GM12878 (cell line): ENCODE results near the gene PRDM2. TPM values are rescaled to one million over a fixed set of nuclear protein-coding genes. Genes with fewer than 3 reads are reported as not detected.
A peak's percentile ranks its signal among the peaks of the same experiment; 100 is the strongest.

Source experiments
- ATAC-seq: fragments of 200-7000 bp; cut with Tn5 transposase; 3 replicates; pipeline ENCODE4 v1.9.1; 2020; ENCODE audit warnings: mild to moderate bottlenecking, moderate library complexity
- BruUV-seq: library from RNA; stranded (reverse); fragments of 400-500 nt; replicated peaks from 2 replicates; lab custom pipeline; 2021; lab: Mats Ljungman, UMichigan
- CTCF ChIA-PET: fragments of 300-600 bp; sonication (Branson Sonifier 250); formaldehyde crosslinking; extraction: SDS; loops from one replicate; lab custom pipeline; 2021; ENCODE audit warnings: inconsistent platforms; lab: Yijun Ruan, JAX
- POLR2A ChIA-PET: fragments of 350-600 bp; formaldehyde crosslinking; extraction: SDS; loops from one replicate; lab custom pipeline; 2021; ENCODE audit warnings: inconsistent platforms; lab: Charles Lee
- RAD21 ChIA-PET: fragments of 300-600 bp; sonication (Branson Sonifier 250); formaldehyde crosslinking; loops from one replicate; lab custom pipeline; 2023; ENCODE audit warnings: antibody characterized with exemption; ENCODE audit not compliant: unreplicated experiment; lab: Charles Lee
- SMC1A ChIA-PET: fragments of 300-600 bp; sonication (Branson Sonifier 250); formaldehyde crosslinking; loops from one replicate; lab custom pipeline; 2023; ENCODE audit not compliant: unreplicated experiment, uncharacterized antibody; lab: Charles Lee
- DNase-seq: peaks from one replicate; pipeline ENCODE4 v3.0.0-alpha.2; 2011; ENCODE audit warnings: low read depth, low spot score
- FAIRE-seq: peaks from 3 replicates; lab custom pipeline; 2011; peaks lifted over from hg19 to GRCh38; lab: Jason Lieb, UNC
- H2AFZ ChIP-seq: 2 replicates; pipeline ENCODE4 v1.6.0; 2011; ENCODE audit warnings: low read depth, low read length, control low read depth; ENCODE audit not compliant: control insufficient read depth
- H3K27ac ChIP-seq: 2 replicates; pipeline ENCODE4 v1.5.1; 2011; ENCODE audit warnings: control low read depth; ENCODE audit not compliant: control insufficient read depth, insufficient read depth
- H3K27me3 ChIP-seq, 2 experiments: replicated peaks in 1 of 2; 2 replicates each; pipeline versions ENCODE4 v1.6.0 to v1.6.1; 2011; ENCODE audit warnings: low read length in 1 of 2; ENCODE audit not compliant: control insufficient read depth in 2 of 2, insufficient read depth in 2 of 2
- H3K36me3 ChIP-seq, 2 experiments: 2 replicates each; pipeline ENCODE4 v1.5.1; 2011; ENCODE audit warnings: low read length in 1 of 2; ENCODE audit not compliant: control insufficient read depth in 2 of 2, insufficient read depth in 2 of 2
- H3K4me1 ChIP-seq: 2 replicates; pipeline ENCODE4 v1.6.1; 2011; ENCODE audit warnings: mild to moderate bottlenecking, low read length, moderate library complexity, mixed read lengths; ENCODE audit not compliant: control insufficient read depth, insufficient read depth
- H3K4me2 ChIP-seq: 2 replicates; pipeline ENCODE4 v1.6.0; 2011; ENCODE audit warnings: control low read depth; ENCODE audit not compliant: control insufficient read depth, insufficient read depth
- H3K4me3 ChIP-seq: fragments of 200-600 bp; sonication (generic); 2 replicates; pipeline ENCODE4 v1.5.1; 2016
- H3K79me2 ChIP-seq: 2 replicates; pipeline ENCODE4 v1.6.0; 2011; ENCODE audit warnings: low read length; ENCODE audit not compliant: control insufficient read depth, insufficient read depth
- H3K9ac ChIP-seq: 2 replicates; pipeline ENCODE4 v1.8.0; 2011; ENCODE audit warnings: low read length, control low read depth, mixed read lengths; ENCODE audit not compliant: control insufficient read depth, insufficient read depth
- H3K9me3 ChIP-seq: replicated peaks from 3 replicates; pipeline ENCODE4 v1.5.1; 2011; ENCODE audit warnings: mild to moderate bottlenecking, low read length; ENCODE audit not compliant: control insufficient read depth, insufficient read depth
- H4K20me1 ChIP-seq: 2 replicates; pipeline ENCODE4 v1.6.0; 2011; ENCODE audit not compliant: control insufficient read depth, insufficient read depth
- BHLHE40 ChIP-seq, 2 experiments: fragments of 450-650 bp in 1 of 2; IDR thresholded peaks; 2 replicates each; pipeline ENCODE4 v1.6.1; 2011 to 2017; ENCODE audit warnings: low read depth in 2 of 2, borderline replicate concordance in 1 of 2, improper control_type of control experiment in 1 of 2, low read length in 1 of 2, mild to moderate bottlenecking in 1 of 2
- ELK1 ChIP-seq: IDR thresholded peaks from 2 replicates; pipeline ENCODE4 v1.6.1; 2012; ENCODE audit warnings: low read depth, low read length, improper control_type of control experiment
- EZH2 ChIP-seq: IDR thresholded peaks from 2 replicates; pipeline ENCODE4 v1.6.1; 2012; ENCODE audit warnings: low read depth, mild to moderate bottlenecking, control low read depth, inconsistent platforms, low read length, borderline replicate concordance; ENCODE audit not compliant: control insufficient read depth
- HSF1 ChIP-seq: fragments of 150-350 bp; IDR thresholded peaks from 2 replicates; pipeline ENCODE4 v1.6.1; 2014; ENCODE audit warnings: mild to moderate bottlenecking, low read depth, low read length
- RUNX3 ChIP-seq: IDR thresholded peaks from 2 replicates; pipeline ENCODE4 v1.6.1; 2012; ENCODE audit warnings: low read length, inconsistent platforms
- SIX5 ChIP-seq: IDR thresholded peaks from 2 replicates; pipeline ENCODE4 v1.6.1; 2011; ENCODE audit warnings: mild to moderate bottlenecking, low read depth, low read length, moderate library complexity; ENCODE audit not compliant: severe bottlenecking
- TBL1XR1 ChIP-seq: IDR thresholded peaks from 2 replicates; pipeline ENCODE4 v1.6.1; 2012; ENCODE audit warnings: low read depth, low read length, improper control_type of control experiment
- ZNF217 ChIP-seq: fragments of 450-650 bp; IDR thresholded peaks from 2 replicates; pipeline ENCODE4 v1.6.1; 2017; ENCODE audit warnings: antibody characterized with exemption, mild to moderate bottlenecking
- WGBS: methylation state at CpG from one replicate; pipeline ENCODE4 v1.1.6; 2016; ENCODE audit warnings: low lambda C conversion rate; ENCODE audit not compliant: insufficient replicate concordance, insufficient coverage; ENCODE audit errors: missing lambda C conversion rate; 5-methylcytosine and 5-hydroxymethylcytosine counted together
- in situ Hi-C: fragments of 300-500 bp; cut with MboI; formaldehyde crosslinking; loops from 9 replicates; pipeline ENCODE4 v1.14.3; 2018; ENCODE audit warnings: mixed read lengths
- intact Hi-C: fragments of 100-400 bp; cut with micrococcal nuclease; formaldehyde crosslinking; loops from one replicate; pipeline ENCODE4 v1.14.2; 2022; ENCODE audit not compliant: unreplicated experiment
- polyA plus RNA-seq, 11 experiments: library from polyadenylated mRNA; depleted of rRNA in 4 of 11; unstranded in 6 of 11; stranded (reverse) in 5 of 11; fragments of >200 nt; fragmentation: Nextera tagmentation in 4 of 11; fragmentation: Illumina TruSeq in 1 of 11; extraction: Ambion mirVana in 4 of 11; extraction: Trizol in 1 of 11; gene quantifications; 1 replicate in 1 of 11; 2 replicates in 10 of 11; pipeline versions ENCODE4 v1.2.1 to v1.2.3, GENCODE V29; 2011 to 2016; ENCODE audit warnings: inconsistent platforms in 2 of 11, missing spikeins in 2 of 11, low read depth in 1 of 11
- total RNA-seq, 4 experiments: library from RNA; depleted of rRNA in 3 of 4; stranded (reverse); fragments of >200 nt in 3 of 4; fragmentation: Illumina TruSeq in 1 of 4; extraction: Trizol in 1 of 4; gene quantifications; 2 replicates each; pipeline versions ENCODE4 v1.2.1 to v1.2.3, GENCODE V29; 2013 to 2021
- TF ChIP-seq, protein P1 (sequence below): fragments of 450-650 bp; conservative IDR thresholded peaks from 2 replicates; pipeline ENCODE4 v1.6.1; 2017; ENCODE audit warnings: mild to moderate bottlenecking, moderate library complexity
- TF ChIP-seq, protein P2 (sequence below): fragments of 450-650 bp; IDR thresholded peaks from 2 replicates; pipeline ENCODE4 v1.6.1; 2017; ENCODE audit warnings: mild to moderate bottlenecking, moderate library complexity
- TF ChIP-seq, protein P3 (sequence below): fragments of 450-650 bp; IDR thresholded peaks from 2 replicates; pipeline ENCODE4 v1.6.1; 2016; ENCODE audit warnings: mild to moderate bottlenecking

Gene PRDM2
- total and polyA plus RNA-seq, 10 of the 15 experiments (the other 5 are each of a cell fraction or from before 2014, with no cell fraction given): 8.4 to 45.1 (median 23.5) TPM

GRCh38 chr1:13732971-13733667 lies 33.1 kb downstream of the PRDM2 start:
- Histone ChIP-seq H3K4me2 (peak overlapping the region; percentile 86), H3K4me1 (peaks cover 44% of the 10 kb centered on the region), H3K27ac (peak overlapping the region; percentile 98), H2AFZ (no peak overlapping the region), H3K36me3 (peaks cover 0 to 4% of the 10 kb centered on the region in 2 experiments; a peak in 1 of 4 replicates), H3K79me2 (peaks cover 57% of the 10 kb centered on the region), H4K20me1 (no peaks in the 10 kb centered on the region), H3K9ac (peak overlapping the region; percentile 18; the same call in 1 of the 2 replicates), H3K4me3 (peak overlapping the region; percentile 3; the same call in 1 of the 2 replicates), H3K27me3 (no peaks in the 10 kb centered on the region), H3K9me3 (no peaks in the 10 kb centered on the region)
- ChIA-PET SMC1A (interaction anchor here (0.9 to 18.4 kb wide), 9 partner anchors 11 to 67 kb away, joined by 3 to 425 read pairs (median 8); no protein-coding TSS in a partner anchor), RAD21 (interaction anchor here (1.2 to 21.9 kb wide), 4 partner anchors 15 to 91 kb away, joined by 3 to 367 read pairs (median 16); no protein-coding TSS in a partner anchor), POLR2A (interaction anchor here (0.6 to 2.8 kb wide), 4 partner anchors 14 to 81 kb away, joined by 4 to 12 read pairs (median 10); no protein-coding TSS in a partner anchor), CTCF (interaction anchor here (1.0 to 11.2 kb wide), 7 partner anchors 12 to 67 kb away, joined by 3 to 212 read pairs (median 6); no protein-coding TSS in a partner anchor)
- TF ChIP-seq BHLHE40 (IDR thresholded peaks at IDR 0.05; ENCODE audit: borderline replicate concordance in 1 of 2, low read depth in 2 of 2, low read length in 1 of 2): peak; percentile 74 to 87
- TF ChIP-seq, protein P1, sequence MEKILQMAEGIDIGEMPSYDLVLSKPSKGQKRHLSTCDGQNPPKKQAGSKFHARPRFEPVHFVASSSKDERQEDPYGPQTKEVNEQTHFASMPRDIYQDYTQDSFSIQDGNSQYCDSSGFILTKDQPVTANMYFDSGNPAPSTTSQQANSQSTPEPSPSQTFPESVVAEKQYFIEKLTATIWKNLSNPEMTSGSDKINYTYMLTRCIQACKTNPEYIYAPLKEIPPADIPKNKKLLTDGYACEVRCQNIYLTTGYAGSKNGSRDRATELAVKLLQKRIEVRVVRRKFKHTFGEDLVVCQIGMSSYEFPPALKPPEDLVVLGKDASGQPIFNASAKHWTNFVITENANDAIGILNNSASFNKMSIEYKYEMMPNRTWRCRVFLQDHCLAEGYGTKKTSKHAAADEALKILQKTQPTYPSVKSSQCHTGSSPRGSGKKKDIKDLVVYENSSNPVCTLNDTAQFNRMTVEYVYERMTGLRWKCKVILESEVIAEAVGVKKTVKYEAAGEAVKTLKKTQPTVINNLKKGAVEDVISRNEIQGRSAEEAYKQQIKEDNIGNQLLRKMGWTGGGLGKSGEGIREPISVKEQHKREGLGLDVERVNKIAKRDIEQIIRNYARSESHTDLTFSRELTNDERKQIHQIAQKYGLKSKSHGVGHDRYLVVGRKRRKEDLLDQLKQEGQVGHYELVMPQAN: no peak
- no peak for TF ChIP-seq ZNF217
- TF ChIP-seq, protein P2, sequence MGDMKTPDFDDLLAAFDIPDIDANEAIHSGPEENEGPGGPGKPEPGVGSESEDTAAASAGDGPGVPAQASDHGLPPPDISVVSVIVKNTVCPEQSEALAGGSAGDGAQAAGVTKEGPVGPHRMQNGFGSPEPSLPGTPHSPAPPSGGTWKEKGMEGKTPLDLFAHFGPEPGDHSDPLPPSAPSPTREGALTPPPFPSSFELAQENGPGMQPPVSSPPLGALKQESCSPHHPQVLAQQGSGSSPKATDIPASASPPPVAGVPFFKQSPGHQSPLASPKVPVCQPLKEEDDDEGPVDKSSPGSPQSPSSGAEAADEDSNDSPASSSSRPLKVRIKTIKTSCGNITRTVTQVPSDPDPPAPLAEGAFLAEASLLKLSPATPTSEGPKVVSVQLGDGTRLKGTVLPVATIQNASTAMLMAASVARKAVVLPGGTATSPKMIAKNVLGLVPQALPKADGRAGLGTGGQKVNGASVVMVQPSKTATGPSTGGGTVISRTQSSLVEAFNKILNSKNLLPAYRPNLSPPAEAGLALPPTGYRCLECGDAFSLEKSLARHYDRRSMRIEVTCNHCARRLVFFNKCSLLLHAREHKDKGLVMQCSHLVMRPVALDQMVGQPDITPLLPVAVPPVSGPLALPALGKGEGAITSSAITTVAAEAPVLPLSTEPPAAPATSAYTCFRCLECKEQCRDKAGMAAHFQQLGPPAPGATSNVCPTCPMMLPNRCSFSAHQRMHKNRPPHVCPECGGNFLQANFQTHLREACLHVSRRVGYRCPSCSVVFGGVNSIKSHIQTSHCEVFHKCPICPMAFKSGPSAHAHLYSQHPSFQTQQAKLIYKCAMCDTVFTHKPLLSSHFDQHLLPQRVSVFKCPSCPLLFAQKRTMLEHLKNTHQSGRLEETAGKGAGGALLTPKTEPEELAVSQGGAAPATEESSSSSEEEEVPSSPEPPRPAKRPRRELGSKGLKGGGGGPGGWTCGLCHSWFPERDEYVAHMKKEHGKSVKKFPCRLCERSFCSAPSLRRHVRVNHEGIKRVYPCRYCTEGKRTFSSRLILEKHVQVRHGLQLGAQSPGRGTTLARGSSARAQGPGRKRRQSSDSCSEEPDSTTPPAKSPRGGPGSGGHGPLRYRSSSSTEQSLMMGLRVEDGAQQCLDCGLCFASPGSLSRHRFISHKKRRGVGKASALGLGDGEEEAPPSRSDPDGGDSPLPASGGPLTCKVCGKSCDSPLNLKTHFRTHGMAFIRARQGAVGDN: 0 out of 2 replicates have a peak, but pooled peaks have one; percentile 58
- TF ChIP-seq EZH2: no peak
- TF ChIP-seq, protein P3, sequence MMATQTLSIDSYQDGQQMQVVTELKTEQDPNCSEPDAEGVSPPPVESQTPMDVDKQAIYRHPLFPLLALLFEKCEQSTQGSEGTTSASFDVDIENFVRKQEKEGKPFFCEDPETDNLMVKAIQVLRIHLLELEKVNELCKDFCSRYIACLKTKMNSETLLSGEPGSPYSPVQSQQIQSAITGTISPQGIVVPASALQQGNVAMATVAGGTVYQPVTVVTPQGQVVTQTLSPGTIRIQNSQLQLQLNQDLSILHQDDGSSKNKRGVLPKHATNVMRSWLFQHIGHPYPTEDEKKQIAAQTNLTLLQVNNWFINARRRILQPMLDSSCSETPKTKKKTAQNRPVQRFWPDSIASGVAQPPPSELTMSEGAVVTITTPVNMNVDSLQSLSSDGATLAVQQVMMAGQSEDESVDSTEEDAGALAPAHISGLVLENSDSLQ: peak; percentile 41; the same call in 1 of the 2 replicates
- no peak for TF ChIP-seq SIX5
- TF ChIP-seq TBL1XR1: no peak
- TF ChIP-seq RUNX3: peak; percentile 71
- TF ChIP-seq HSF1: no peak
- TF ChIP-seq ELK1: no peak
- no TSS peak for BruUV-seq
- DNase-seq (no peak), FAIRE-seq (no peak), ATAC-seq (peak; percentile 17; the same call in 2 of the 3 replicates)
- intact Hi-C loops (no loop called here), in situ Hi-C loops (loop anchor here (25.0 kb wide), 1 partner anchor 1571 kb away; the partner anchor contains the start of gene TNFRSF1B)
- WGBS: 23% methylated on average over 5 of the region's 5 CpGs
